GM18499 (cell line): ENCODE results near the gene ARID5A.

Source experiments
- ATAC-seq: cut with Tn5 transposase; IDR thresholded peaks from one replicate; pipeline ENCODE4 v1.9.1; 2021; ENCODE audit warnings: moderate number of reproducible peaks; ENCODE audit not compliant: insufficient read depth, unreplicated experiment

The ARID5A gene

DNA sequence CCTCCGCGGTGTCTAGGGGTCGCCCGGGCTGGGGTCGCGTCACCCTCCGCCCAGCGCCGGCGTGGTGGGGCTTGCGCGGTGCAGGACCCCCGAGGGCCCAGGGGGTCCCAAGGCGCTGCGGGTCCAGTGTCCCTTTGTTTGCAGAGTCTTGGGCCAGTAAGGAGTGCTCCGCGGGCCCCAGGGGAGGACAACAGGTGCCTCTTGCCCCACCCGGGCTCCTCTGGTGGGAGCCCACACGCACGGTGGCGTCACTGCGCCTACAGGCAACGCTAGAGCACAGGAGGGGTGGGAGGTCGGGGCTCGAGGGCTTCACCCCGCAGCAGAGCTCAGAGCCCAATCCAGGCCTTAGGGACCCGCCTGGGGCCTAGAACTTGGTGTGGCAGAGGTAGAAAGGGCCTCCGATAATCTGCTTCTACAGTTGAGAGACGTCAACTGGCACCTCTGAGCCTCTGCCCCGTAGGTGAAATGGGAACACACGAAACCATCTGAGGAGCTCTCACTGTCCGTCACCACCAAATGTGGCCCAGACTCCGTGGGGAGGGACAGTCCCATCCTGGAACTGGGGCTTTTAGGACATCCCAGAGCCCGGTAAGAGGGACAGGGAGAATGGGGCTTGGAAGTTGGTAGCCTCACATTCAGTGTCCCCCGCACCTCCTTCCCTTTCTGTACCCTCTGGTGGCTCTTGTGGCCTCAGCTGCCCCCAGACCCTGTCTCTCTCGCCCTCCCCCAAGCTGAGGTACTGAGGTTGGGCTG lies 1.4 kb downstream of the ARID5A start:
- ATAC-seq = no peak

GRCh38 chr2:96538487-96539214 lies 2.1 kb downstream of the ARID5A start:
- ATAC-seq = no peak

DNA sequence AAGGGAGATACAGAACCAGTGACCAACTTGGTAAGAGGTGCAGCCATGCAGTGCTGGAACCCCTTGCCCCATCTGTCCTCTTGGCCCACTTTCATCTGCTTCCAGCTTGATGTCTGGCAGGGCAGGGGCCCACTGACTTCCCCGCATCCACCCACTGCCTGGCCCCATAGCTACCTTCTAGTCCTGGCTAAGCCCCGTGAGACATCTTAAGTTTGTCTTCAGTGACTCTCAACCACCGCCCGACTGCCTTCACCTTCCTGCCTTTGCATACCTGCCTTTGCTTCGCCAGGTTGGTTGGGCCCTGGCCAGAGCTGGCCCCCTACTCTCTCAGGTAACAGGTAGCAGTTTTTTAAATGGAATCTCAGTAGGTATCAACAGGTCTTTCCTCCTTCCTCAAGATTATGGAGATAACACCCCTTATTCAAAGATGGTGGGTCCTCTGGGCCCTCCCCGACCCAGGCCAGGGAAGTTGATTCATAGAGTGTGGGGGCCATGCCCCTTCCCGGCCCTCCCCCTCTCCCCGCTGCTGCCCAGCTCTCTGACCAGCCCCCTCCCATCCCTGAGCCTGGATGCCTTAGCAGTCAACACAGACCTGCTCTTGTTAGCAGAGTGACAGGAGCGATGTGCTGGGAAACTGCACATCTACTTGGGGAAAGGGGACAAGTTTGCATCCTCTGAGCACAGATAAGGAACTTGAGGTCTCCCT lies 2.8 kb downstream of the ARID5A start:
- no peak for ATAC-seq

GRCh38 chr2:96540136-96540535 lies 3.6 kb downstream of the ARID5A start:
- ATAC-seq = no peak

DNA sequence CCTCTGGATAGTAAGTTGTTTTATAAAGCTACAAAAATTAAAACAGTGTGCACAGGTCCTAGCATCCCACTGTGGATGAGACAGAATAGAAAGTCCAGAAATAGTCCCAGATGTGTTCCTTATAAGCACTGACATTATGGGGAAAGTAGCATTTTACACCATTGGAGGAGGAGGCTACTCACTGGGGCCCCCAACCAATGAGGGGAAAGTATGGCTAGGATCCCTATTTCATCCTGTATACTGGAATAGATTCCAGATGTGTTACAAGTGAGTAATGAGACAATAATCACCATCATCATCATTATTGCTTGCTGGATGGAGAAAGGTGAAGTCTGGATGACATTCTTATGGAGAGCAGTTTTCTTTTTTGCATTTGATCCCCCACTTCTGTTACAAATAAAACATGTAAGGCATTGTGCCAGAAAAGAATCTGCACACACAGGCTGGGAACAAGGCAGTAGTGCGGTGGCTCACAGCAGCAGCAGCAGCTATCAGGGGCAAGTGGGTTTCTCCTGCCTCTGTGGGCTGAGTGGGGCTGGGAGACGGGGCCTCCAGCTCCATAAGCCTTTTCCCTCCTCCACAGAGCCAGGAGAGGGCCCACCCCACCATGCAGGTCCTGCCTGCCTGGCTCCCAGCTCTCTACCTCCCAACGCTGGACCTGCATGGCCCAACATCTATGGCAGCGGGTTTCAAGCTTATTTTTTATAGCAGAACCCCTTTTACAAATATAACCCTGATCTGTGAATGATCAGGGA lies 5.0 kb downstream of the ARID5A start:
- no peak for ATAC-seq

GRCh38 chr2:96542357-96542977 lies 5.9 kb downstream of the ARID5A start:
- no peak for ATAC-seq

DNA sequence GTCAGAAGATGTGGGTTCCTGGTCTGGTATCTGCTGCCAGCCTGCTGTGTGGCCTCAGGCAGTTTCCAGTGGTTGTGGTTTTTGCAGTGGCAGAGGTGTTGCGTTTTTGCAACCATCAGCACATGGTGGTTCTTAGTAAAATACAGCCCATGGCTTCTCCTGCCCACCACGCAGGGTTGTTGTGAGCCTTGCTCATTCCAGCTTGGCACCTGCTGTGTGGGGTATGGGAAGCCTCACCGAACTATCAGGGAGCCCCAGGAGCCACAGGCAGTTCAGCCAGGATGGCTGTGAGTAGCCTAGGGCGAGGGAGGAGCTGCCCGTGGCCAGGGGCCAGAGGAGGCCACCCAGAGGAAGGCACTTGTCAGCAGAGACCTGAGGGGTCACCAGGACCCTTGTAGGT lies 9.8 kb downstream of the ARID5A start:
- no peak for ATAC-seq

DNA sequence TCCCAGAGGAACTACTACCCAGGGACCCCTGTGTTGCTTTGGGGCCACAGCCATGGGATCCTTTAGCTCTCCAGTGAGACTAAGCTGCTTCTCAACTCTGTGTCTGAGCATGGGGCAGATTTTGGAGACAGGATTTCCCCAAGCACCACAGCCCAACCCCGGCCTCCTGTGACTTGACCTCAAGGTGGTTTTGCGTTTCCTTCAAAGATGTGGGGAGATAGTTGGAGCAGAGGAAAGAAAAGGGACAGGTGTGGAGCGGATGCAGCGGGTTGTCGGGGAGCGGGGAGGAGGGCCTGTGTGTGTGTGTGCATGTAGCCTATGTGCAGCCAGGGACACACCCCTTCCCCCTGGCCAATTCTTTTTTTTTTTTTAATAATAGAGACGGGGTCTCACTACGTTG lies 10.2 kb downstream of the ARID5A start:
- ATAC-seq = no peak

DNA sequence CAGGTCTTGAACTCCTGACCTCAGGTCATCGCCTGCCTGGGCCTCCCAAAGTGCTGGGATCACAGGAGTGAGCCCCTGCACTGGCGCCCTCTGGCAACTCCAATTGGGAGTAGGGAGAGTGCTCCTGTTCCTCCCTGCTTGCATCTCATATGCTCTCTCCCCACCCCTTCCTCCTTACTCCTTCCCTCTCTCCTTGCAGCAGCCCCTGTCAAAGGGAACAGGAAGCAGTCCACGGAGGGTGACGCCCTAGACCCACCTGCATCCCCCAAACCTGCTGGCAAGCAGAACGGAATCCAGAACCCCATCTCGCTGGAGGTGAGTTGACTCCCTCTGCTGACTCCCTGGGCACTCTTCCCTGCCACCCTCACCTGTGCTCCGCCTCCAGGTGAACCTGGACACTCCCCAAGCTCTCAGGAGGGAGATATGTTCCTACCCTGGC lies 10.7 kb downstream of the ARID5A start:
- no peak for ATAC-seq

DNA sequence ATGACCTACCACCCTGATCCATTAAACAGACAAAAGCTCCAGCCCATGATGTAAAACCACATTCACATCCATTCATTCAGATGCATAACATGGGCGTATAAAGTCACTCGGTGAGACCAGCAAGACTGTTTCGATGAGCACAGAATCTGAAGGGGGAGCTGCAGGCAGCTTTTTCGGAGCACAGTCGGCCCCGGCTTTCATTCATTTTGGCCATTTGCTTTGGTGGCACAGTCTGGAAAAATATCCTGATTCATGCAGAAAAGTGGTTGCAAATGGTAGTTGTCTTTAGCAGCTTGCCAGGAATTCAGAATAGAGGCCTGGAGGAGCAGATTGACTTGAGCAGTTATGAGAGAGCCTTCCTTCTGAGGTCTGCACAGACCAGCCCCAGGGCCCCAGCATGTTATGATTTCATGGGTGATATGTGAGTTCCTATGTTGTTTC lies 11.2 kb downstream of the ARID5A start:
- no peak for ATAC-seq

- no peak for ATAC-seq
These were observed 12.3 kb downstream of the ARID5A start for GRCh38 chr2:96548558-96549465.

DNA sequence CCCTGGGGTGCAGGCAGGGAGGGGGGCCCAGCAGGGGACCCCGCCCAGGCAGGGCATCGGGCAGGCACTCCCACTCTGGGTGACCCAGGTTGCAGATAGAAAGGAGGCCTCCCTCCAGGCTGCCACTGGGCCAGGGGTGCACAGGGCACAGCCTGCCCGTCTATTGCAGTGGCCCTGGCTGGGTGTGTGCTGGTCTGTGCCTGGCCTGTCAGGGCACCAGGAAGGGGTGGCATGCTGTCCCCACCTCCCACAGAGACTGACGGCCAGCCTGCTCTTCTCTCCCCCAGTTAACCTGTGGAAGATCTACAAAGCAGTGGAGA lies 12.9 kb downstream of the ARID5A start:
- no peak for ATAC-seq

GRCh38 chr2:96549967-96550786 lies 13.6 kb downstream of the ARID5A start:
- no peak for ATAC-seq

DNA sequence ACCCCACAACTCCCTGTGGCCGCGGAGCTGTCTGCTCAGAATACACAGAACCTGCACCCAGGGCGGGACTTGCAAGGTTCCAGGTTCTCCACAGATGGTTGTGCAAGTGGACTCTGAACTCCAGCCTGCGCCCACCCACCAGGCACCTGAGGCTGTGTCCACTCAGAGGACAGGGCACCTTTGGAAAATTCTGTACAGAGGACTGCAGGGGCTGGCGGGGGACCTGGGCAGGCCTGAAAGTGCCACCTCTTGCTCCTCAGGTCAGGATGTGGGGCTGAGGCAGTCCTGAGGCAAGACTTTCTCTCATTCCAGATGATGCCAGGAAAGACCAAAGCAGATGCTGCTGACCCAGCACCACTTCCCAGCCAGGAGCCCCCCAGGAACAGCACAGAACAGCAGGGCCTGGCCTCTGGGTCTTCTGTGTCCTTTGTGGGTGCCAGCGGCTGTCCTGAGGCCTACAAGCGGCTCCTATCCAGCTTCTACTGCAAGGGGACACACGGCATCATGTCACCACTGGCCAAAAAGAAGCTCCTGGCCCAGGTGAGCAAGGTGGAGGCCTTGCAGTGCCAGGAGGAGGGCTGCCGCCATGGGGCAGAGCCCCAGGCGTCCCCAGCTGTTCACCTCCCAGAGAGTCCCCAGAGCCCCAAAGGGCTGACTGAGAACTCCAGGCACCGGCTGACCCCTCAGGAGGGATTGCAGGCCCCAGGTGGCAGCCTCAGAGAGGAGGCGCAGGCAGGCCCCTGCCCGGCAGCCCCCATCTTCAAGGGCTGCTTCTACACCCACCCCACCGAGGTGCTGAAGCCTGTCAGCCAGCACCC lies 14.4 kb downstream of the ARID5A start:
- no peak for ATAC-seq

DNA sequence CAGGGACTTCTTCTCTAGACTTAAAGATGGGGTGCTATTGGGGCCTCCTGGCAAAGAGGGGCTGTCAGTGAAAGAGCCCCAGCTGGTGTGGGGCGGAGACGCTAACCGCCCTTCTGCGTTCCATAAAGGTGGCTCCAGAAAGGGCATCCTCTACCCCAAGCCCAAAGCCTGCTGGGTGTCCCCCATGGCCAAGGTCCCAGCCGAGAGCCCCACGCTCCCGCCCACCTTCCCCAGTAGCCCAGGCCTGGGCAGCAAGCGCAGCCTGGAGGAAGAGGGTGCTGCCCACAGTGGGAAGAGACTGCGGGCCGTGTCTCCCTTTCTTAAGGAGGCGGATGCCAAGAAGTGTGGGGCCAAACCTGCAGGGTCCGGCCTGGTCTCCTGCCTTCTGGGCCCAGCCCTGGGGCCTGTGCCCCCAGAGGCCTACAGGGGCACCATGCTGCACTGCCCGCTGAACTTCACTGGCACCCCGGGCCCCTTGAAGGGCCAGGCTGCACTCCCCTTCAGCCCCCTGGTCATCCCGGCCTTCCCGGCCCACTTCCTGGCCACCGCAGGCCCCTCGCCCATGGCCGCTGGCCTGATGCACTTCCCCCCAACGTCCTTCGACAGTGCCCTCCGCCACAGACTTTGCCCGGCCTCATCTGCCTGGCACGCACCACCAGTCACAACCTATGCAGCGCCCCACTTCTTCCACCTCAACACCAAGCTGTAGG lies 15.2 kb downstream of the ARID5A start:
- ATAC-seq = no peak

DNA sequence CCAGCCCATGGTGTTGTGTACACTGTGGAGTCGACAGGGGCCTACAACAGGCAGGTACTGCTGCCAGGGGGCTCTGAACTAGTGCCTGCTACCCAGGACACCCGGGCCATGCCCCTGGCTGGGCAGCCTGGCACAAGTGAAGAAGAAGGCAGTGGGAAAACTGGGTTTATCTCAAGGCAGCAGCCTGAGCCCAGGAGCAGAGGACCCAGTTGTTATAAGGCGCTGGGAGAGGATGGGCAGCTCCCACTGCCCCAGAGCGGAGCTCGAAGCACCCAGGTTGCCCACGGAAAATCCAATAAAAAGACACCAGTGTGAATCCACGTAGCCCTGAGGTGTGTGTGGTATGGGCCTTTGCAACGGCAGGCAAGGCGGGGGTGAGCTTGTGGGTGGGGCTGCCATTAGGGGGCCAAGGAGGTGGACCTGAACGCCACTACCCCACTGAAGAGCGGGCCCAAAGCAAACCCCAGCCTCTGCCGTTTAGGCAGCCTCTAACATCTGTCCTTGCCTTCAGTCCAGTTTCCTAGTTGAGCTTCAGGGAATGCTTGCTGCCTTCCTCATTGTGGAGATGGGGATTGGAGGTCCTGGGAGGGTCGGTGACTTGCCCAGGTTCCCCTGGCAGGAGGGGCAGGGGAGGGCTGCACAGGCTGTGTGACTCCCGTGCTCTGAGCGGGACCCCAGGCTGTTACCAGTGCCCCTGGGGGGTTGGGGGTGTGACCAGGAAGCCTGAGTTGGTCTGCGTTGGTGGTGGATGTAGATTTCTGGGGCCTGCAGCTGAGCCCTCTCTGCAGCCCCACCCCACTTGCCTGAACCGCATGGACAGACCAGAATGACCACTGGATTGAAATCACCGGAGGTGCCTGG lies 16.0 kb downstream of the ARID5A start:
- no peak for ATAC-seq
